GM12891 (cell line): ENCODE results near the gene ZMIZ1.

Experiments
- PAX5 ChIP-seq: IDR thresholded peaks from 2 replicates; pipeline ENCODE4 v1.6.1; 2011; ENCODE audit warnings: low read length, moderate library complexity, mild to moderate bottlenecking; ENCODE audit not compliant: insufficient read depth, severe bottlenecking
- POLR2A ChIP-seq: IDR thresholded peaks from 2 replicates; pipeline ENCODE4 v1.6.1; 2011; ENCODE audit warnings: low read depth, low read length, control low read depth
- POLR2AphosphoS5 ChIP-seq: IDR thresholded peaks from 2 replicates; pipeline ENCODE4 v1.6.1; 2011; ENCODE audit warnings: low read depth, low read length, control low read depth
- POU2F2 ChIP-seq: IDR thresholded peaks from 2 replicates; pipeline ENCODE4 v1.6.1; 2011; ENCODE audit warnings: low read depth, mild to moderate bottlenecking, control low read depth, low read length, moderate library complexity
- SPI1 ChIP-seq: IDR thresholded peaks from 2 replicates; pipeline ENCODE4 v1.6.1; 2011; ENCODE audit warnings: low read depth, low read length, control low read depth
- TAF1 ChIP-seq: IDR thresholded peaks from 2 replicates; pipeline ENCODE4 v1.6.1; 2011; ENCODE audit warnings: low read depth, low read length, control low read depth

- no peak for TF ChIP-seq TAF1
- TF ChIP-seq POLR2AphosphoS5 = no peak
- TF ChIP-seq POLR2A = no peak
- no peak for TF ChIP-seq POU2F2
- no peak for TF ChIP-seq SPI1
- TF ChIP-seq PAX5 = no peak
These were observed 43.5 kb upstream of the ZMIZ1 start for GRCh38 chr10:79025199-79025832.
